ENCODE data around the gene GOLGA6C.
"Not testable (repeated sequence)": the region's sequence is repeated elsewhere in the genome, so short reads cannot be mapped to it uniquely, and the experiment has no call there.

Gene GOLGA6C

DNA sequence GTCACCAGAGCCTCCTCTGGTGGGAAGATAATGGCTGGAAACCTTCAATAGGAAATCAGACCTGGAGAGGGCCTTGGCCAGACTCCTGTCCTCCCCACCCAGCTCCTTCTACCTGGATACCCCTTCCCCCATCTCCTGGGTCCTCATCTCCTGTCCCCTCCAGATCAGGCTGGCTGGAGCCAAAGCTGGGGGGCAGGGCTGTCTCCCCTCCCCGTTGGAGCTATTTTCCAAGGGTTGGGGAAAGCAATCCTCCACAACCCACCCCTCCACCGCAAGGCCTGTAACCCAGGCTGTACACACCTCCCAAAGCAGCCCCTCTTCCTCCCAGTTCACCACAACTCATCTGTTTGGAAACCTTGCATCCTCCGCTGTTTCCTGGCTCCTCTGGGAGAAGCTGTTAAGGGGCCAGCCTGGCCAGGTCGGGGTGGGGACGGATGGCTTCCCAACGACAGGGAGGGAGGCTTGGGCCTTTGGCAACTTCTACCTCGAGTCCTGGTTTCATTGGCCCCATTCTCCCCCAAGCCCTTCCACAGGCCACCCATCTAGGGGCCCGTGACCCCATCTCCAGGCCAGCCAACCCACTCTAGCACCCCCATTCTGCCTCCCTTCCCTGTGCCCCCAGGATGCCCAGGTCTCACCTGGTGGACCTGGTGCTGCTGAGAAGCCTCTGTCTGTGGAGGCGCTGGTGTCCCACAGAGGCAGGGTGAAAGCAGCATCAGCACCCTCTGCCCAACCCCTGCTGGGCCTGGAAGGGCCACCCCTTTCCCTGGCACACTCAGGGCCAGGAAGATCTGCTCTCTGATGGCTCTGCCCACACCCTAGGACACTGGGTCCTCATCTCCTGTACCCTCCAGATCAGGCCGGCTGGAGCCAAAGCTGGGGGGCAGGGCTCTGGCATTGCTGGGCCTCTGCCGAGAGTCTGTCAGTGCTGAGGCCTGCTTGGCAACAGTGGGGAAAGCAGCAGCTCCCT, 22.1 kb upstream of the GOLGA6C start:
- TF ChIP-seq, protein P1, sequence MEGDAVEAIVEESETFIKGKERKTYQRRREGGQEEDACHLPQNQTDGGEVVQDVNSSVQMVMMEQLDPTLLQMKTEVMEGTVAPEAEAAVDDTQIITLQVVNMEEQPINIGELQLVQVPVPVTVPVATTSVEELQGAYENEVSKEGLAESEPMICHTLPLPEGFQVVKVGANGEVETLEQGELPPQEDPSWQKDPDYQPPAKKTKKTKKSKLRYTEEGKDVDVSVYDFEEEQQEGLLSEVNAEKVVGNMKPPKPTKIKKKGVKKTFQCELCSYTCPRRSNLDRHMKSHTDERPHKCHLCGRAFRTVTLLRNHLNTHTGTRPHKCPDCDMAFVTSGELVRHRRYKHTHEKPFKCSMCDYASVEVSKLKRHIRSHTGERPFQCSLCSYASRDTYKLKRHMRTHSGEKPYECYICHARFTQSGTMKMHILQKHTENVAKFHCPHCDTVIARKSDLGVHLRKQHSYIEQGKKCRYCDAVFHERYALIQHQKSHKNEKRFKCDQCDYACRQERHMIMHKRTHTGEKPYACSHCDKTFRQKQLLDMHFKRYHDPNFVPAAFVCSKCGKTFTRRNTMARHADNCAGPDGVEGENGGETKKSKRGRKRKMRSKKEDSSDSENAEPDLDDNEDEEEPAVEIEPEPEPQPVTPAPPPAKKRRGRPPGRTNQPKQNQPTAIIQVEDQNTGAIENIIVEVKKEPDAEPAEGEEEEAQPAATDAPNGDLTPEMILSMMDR (IDR thresholded peaks at IDR 0.05; ENCODE audit: extremely low read depth, missing control alignments): no peak
- peak; percentile 4 for DNase-seq (ENCODE audit: low spot score)

DNA sequence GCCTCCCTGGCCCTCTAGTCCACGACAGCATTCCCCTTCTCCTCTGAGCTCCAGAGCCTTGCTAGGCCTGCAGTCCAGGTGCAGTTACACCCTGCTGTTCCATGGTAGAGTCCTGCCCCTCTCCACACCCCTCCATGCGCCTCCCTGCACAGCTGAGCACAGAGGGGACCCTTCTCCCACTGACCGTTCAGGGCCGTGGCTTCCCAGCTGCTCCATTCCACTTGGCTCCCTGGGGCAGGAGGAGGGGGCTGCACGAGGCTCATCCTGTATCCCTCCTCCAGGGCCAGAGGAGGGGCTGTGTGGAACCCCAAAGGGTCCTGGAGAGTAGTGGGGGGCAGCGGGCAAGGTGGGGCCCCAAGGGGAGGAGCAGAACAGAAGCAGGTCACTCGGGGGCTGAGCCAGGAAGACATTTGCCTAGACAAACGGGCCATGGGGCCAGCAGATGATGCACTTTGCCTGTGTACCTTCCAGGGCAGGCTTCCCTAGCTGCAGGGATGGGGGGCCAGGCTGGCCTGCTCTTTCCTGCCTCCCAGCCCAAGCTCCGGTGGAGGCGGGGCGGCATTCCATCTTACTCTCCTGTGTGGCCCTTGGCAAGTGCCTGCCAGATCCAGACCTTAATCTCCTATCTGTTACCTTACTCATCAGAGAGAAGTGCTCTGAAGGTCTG, 20.7 kb upstream of the GOLGA6C start:
- TF ChIP-seq, protein P1 (IDR thresholded peaks at IDR 0.05; ENCODE audit: extremely low read depth, missing control alignments): no peak
- peak; percentile 3 for DNase-seq (ENCODE audit: low spot score)

DNA sequence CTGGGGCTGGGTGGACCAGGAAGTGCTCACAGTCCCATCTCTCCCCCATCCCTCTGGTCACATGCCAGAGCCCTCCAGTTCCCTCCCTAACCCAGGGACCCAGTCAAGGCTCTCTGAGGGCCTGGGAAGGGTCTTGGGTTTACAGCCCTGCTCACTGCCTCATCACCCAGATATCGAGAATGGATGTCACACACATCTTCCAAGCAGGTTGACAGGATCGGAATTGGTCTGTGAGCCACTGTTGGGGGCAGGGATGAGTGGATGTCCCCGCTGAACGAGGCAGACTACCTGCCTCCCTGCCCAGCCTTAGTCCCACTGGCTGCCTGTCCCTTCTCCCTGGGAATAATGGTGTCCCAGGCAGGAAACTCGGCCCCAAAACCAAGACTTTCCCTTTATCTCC, 20.0 kb upstream of the GOLGA6C start:
- TF ChIP-seq, protein P1 (IDR thresholded peaks at IDR 0.05; ENCODE audit: extremely low read depth, missing control alignments): no peak
- DNase-seq (ENCODE audit: low spot score): peak; percentile 2

DNA sequence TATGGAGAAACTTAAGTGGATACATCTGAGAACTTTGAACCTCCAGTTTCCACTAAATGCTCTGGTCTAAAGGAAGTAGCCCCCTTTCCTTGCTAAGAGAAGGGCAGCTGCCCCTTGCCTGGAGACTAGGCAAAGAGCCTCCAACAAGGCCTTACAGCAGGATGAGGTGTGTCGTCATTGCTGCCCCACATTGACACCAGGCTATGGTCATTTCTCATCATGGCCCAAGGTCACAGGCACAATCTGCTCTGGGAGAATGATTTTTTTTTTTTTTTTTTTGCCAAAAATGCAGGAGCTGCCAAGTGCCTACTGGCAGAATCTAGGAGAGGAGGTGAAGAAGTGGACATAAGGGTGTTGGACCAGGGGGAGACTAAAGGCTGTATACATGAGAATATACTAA, 12.4 kb upstream of the GOLGA6C start:
- DNase-seq (ENCODE audit: low spot score): not testable (repeated sequence)

DNA sequence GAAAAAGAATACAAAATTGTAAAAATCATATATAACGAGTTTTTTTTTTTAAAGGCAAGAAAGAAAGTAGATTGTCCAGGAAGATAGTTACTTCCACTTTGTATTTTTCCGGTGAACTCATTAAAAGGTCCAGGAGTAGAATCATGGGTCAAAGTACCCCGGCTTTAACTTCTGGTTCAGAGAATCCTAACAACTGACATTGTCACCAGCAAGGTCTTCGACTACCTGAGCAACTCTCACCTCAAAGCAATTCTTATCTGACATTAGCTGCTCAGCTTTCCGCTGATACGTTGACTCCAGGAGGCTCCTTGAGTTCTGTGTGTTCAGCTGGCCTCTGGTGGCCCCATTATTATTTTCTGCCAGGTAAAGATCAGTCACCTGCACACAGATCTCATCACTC, 9.1 kb upstream of the GOLGA6C start:
- not testable (repeated sequence) for DNase-seq (ENCODE audit: low spot score)

DNA sequence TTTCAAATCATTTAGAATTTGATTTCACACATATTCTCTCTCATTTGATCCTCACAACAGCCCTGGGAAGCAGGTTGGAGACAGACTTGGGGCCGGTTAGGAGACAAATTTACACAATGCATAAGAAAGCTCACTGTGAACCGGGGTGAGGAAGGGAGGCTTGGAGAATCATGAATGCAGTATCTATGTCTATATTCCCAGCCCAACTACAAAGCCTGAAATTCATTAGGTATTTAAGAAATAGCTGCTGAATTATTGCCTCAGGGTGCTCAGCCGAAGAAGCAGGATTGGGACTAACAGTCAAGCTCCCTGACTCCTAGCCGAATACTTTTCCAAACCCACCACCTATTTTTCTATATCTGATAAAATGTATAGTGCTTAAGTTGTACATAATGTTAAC, 8.4 kb upstream of the GOLGA6C start:
- no peak for DNase-seq (ENCODE audit: low spot score)
- TF ChIP-seq, protein P1 (IDR thresholded peaks at IDR 0.05; ENCODE audit: extremely low read depth, missing control alignments): no peak

DNA sequence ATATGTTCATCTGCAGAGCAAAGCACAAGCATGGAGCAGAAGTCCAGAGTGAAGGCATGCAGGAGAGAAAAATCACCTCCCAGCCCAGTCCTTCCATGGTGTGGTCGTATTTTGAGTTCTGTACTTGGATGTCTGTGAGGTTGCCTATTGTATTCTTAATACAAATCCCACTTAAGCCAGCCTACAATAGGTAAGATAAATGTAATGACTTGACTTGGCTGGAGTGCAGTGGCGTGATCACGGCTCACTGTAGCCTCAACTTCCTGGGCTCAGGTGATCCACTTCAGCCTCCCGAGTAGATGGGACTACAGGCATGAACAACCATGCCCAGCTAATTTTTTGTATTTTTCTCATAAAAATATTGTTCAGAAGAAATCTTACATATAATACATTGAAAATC, 6.8 kb upstream of the GOLGA6C start:
- DNase-seq (ENCODE audit: low spot score): not testable (repeated sequence)

DNA sequence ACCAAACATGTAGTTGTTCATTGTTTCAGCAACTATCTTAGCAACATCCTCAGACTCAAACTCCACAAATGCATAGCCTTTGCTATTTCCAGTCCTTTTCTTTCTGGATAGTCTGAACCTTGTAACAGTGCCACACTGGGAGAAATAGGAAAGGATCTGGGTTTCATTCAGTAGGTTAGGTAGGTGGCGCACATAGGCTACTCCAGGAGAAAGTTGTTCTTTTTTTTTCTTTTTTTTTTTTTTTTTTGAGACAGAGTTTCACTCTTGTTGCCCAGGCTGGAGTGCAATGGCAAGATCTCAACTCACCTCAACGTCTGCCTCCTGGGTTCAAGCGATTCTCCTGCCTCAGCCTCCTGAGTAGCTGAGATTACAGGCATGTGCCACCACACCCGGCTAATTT, 5.8 kb upstream of the GOLGA6C start:
- not testable (repeated sequence) for DNase-seq (ENCODE audit: low spot score)

DNA sequence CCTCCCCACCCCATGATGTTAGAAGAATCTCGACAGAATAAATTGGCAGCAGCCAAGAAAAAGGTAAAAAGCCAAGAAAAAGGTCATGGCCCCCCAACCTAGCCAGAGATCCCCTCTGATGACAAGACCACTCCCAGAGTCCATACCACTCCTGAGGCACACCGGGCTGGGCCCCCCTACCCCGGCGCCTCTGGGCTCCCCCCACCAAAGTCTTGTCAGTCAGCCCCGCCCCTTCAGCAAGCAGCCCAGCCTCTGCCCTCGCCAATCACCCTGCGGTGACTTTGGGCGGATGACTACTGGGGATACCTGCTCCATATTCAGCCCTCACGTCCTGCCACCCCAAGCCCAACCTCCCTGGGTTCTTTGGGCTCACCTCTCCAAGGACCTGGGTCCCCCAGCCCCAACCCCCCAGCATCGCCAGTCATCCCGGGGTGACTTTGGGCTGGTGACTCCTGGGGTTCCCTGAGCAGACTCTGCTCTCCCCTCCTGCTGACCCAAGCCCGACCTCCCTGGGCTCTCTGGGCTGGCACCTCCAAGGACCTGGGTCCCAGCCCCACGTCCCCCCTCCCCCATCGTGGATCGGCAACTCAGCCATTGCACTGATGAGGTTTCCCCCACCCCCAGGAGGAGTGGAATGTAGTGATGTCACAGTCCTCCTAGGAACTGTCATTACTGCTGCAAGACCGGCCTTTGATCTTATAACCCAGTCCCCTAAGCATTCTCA, 648 bp downstream of the GOLGA6C start:
- DNase-seq (ENCODE audit: low spot score): not testable (repeated sequence)

DNA sequence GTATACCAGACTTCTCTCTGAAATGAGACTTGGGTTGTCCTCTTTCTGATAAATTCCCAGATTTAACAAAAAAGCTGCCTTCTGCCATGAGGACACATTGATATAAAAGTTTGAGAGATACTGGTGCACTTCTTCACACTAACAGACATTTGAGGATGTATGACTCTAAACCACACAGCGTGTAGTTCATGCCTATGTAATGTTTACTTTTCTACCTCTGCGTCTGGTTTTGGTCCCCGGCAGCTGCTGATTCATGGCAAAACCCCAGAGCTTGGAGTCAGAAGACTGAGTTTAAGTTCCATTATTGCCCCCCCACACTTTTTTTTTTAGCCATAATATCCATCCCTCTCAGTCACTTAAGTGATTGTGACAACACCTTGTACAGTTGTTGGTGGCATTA, 1.7 kb downstream of the GOLGA6C start:
- not testable (repeated sequence) for DNase-seq (ENCODE audit: low spot score)

DNA sequence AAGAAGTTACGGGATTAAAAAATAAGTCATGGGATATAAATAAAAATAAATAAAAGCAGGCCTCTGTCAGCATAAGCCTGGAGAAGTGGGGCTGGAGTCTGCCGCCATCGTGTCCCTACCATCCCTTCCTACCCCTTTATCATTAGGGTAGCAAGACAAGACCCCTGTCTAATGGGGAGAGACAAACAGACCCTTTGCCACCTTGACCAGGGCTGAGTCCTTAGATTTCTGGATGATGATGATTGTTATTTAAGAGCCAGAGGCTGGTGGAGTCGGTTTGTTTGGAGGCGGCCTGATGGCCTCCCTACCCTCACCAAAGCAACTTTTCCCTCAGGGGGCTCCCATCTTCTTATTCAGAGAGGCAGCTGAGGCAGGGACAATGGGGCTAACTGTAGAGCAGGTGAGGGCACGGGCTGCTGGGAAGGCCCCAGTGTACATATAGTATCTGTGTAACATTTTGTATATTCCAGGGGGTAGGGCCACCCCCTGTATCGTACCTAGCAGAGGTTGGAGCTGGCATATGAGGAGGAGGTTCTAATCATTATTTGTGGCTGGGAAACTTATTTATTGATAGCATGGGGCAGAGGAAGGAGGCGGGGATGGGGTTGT, 15.7 kb downstream of the GOLGA6C start:
- not testable (repeated sequence) for DNase-seq (ENCODE audit: low spot score)

DNA sequence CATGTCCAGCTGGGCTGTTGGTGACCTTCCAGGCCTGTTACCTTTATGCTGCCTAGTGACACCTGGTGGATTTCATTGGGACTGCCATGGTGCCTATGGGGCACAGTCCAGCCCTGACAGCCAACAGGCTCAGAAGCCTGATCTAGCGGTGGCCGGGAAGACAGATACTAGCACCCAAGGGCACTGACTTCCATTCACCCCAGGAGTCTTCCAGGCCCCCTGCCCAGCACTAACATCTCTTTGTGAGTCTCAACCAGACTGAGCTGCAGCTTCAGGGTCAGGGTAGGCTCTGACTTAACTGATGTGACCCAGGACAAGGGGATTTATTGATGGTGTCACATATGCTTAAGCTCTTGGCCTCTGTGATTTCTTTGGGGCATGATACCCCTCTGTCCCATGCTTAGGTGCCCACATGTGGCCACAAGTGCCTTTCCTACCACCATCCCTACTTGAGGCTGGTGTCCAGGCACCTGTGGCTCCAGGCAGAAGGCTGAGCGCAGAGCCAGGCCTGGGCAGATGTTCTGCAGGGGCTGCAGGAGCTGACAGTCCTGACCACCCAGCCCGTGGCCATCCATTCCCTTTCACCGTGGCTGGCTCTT, 16.5 kb downstream of the GOLGA6C start:
- DNase-seq (ENCODE audit: low spot score): not testable (repeated sequence)

DNA sequence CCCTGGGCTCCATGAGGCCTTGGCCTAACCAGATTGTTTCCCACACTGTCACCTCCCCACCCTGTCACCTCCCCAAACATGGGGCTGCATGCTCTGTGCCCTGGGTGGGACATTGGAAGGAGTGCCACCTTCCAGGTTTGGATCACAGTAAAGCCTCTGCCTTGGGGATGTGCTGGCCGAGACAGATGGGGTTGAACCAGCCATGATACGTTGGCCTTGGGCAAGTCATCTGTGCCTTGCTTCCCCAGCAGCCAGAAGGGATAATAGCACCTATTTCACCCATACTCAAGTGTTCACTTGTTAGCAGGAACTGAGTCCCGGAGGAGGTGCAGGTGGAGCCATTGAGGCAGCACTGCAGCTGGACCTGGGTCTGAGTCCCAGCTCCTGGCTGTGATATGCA, 17.5 kb downstream of the GOLGA6C start:
- not testable (repeated sequence) for DNase-seq (ENCODE audit: low spot score)

DNA sequence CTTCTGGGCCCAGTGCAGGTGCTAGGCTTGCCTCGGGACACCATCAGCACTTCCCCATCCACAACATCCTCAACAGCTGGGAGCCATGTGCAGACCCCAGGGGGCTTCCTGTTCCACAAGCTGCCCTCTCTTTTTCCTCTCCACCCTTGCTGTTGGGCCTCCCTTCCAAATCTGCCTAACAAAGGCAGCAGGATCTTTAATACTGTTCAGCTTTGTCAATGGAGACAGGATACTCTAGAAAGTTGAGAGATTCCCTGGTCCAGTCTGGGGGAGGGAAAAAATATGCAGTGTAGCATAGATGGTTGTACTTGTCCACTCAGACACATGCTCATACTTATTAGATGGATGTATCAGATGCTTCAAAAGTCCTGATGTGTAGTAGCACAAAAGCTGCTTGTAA, 20.4 kb downstream of the GOLGA6C start:
- not testable (repeated sequence) for DNase-seq (ENCODE audit: low spot score)

DNA sequence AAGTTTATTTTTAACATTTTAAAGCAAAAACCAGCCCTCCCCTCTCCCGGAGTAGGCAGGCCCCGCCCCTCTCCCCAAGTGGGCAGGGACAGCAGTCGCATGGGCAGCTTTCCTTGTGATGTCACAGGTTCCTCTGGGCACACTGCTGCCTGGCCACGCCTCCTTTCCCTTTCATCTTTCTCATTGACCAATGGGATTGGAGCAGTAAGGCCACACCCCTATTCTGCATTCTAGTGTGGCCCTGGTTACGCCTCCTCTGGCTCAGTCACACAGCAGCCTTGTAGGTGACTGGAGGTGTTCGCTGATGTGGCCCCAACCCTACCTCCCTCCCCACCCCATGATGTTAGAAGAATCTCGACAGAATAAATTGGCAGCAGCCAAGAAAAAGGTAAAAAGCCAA, 24.4 kb downstream of the GOLGA6C start, which contains the start of gene GOLGA6D:
GOLGA6D (plus strand) TSS at position 264 of the 400 bp plus-strand sequence; CDS start at position 305, 41 bp downstream.
- not testable (repeated sequence) for DNase-seq (ENCODE audit: low spot score)

All from GM20000 (cell line).